ENCODE measurements around the gene CAMK1D. TPM values are rescaled to one million over a fixed set of nuclear protein-coding genes. Genes with fewer than 3 reads are reported as not detected.

Gene CAMK1D
- total RNA-seq, 3 donors from 2014 or later, result 4.4 to 17.3 (median 5.2) TPM

DNA sequence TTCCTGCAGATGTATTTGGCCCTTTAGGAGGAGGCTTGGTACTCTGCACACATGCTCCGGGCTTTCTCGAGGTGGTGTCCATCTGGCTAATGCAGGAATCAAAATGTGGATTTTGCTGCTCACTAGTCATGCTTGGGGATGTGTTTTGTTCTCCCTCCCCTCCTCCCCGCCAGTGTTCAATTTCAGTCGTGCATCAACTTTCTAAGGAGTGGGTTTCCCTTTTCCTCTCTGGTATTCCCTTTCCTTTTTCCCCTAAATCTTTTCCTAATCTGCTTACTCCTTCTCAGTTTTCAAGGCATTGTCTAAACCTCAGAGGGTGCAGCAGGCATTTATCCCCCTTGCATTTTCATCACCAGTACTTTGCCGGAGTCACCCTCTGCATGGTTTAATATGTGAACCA, 450.4 kb downstream of the CAMK1D start:
- Histone ChIP-seq H3K36me3 (no peaks in the 10 kb centered on the region), H3K27me3 (no peaks in the 10 kb centered on the region), H3K9me3 (no peaks in the 10 kb centered on the region), H3K4me1 (no peaks in the 10 kb centered on the region), H3K27ac (no peak overlapping the region), H3K4me3 (no peak overlapping the region)
- DNase-seq (ENCODE audit: low spot score in 2 of 2), result no peak
- TF ChIP-seq, protein P1, sequence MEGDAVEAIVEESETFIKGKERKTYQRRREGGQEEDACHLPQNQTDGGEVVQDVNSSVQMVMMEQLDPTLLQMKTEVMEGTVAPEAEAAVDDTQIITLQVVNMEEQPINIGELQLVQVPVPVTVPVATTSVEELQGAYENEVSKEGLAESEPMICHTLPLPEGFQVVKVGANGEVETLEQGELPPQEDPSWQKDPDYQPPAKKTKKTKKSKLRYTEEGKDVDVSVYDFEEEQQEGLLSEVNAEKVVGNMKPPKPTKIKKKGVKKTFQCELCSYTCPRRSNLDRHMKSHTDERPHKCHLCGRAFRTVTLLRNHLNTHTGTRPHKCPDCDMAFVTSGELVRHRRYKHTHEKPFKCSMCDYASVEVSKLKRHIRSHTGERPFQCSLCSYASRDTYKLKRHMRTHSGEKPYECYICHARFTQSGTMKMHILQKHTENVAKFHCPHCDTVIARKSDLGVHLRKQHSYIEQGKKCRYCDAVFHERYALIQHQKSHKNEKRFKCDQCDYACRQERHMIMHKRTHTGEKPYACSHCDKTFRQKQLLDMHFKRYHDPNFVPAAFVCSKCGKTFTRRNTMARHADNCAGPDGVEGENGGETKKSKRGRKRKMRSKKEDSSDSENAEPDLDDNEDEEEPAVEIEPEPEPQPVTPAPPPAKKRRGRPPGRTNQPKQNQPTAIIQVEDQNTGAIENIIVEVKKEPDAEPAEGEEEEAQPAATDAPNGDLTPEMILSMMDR (IDR thresholded peaks at IDR 0.05), result no peak
- no peak for TF ChIP-seq POLR2AphosphoS5 (IDR thresholded peaks at IDR 0.05)
- no peak for TF ChIP-seq POLR2A (IDR thresholded peaks at IDR 0.05)
- intact Hi-C loops (cut with DNase I; ENCODE audit: low total_unique reads), result no loop called here

DNA sequence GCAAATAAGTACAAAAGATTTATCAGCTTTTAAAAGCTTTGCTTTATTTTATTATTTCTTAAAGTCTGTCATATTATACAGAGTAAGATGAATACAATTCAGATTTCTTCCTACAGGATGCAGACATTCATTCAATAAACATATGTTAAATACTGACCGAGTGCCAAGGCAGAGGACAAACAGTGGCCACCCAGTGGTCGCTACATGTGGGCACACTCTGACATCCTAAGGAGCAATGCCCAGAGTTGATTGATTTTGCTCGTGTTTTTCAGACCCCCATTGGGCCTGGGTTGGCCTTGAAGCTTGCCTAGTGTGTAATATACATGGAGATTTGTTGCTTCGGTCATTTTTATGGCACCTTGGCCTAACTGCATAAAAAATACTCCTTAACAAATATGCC, 451.0 kb downstream of the CAMK1D start:
- H3K4me1 ChIP-seq, result no peaks in the 10 kb centered on the region
- DNase-seq (ENCODE audit: low spot score in 2 of 2), result no peak
- no peaks in the 10 kb centered on the region for H3K36me3 ChIP-seq
- no peak overlapping the region for H3K4me3 ChIP-seq
- TF ChIP-seq POLR2A (IDR thresholded peaks at IDR 0.05) (no peak), POLR2AphosphoS5 (IDR thresholded peaks at IDR 0.05) (no peak)
- TF ChIP-seq, protein P1 (IDR thresholded peaks at IDR 0.05), result no peak
- no peaks in the 10 kb centered on the region for H3K27me3 ChIP-seq
- intact Hi-C loops (cut with DNase I; ENCODE audit: low total_unique reads), result no loop called here
- H3K9me3 ChIP-seq, result no peaks in the 10 kb centered on the region
- H3K27ac ChIP-seq, result no peak overlapping the region

DNA sequence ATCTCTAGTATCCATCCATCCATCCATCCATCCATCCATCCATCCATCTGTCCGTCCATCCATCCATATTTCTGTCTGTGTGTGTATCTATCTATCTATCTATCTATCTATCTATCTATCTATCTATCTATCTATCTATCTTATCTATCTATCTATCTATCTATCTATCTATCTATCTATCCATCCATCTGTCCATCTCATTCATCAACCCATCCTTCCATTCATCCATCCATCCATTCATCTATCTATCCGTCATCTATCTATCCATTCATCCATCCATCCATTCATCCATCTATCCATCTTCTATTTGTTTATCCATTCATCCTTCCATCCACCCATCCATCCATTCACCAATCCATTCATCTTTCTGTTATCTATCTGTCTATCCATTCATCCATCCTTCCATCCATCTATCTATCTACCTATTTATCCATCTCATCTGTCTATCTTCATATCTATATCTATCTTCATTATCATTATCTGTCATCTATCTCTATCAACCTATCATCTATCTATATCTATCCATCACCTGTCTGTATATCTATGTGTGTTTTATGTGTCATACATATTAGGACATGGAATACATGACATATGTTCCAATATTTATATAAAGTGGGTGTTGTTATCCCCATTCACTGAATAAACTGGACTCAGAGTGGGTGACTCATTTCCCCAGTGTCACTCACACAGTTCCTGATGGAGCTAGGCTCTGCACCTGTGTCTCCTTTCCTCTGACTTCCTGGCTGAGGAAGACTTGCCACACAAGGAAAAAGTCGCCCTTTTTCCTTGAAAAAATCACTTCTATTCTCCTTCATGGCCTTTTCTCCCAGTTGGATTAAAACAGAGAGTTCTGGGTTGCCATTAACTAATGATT, 452.1 kb downstream of the CAMK1D start:
- no peak for TF ChIP-seq POLR2A (IDR thresholded peaks at IDR 0.05)
- TF ChIP-seq, protein P1 (IDR thresholded peaks at IDR 0.05), result no peak
- no peak for TF ChIP-seq POLR2AphosphoS5 (IDR thresholded peaks at IDR 0.05)
- no peaks in the 10 kb centered on the region for H3K4me1 ChIP-seq
- no peaks in the 10 kb centered on the region for H3K9me3 ChIP-seq
- H3K27ac ChIP-seq, result no peak overlapping the region
- H3K27me3 ChIP-seq, result no peaks in the 10 kb centered on the region
- no peak for DNase-seq (ENCODE audit: low spot score in 2 of 2)
- intact Hi-C loops (cut with DNase I; ENCODE audit: low total_unique reads), result no loop called here
- no peak overlapping the region for H3K4me3 ChIP-seq
- H3K36me3 ChIP-seq, result no peaks in the 10 kb centered on the region

DNA sequence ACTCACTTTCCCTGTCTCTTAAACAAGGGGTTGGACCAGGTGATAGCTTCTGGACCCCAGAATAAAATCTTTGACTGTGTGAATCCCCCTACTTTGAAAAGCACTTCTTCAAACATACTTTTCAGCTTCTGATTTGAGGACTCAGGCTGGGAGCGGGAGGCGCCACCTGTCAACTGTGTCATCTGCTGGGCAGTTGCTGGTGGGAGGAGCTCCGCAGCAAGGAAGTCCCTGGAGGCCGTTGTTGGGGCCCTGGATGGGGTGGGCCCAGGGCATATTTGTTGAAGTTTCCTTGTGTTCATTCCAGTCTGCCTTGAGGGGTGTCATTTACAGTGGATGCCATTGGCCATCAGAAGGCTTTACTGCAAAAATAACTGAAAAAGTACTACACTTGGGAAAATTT, 454.4 kb downstream of the CAMK1D start:
- TF ChIP-seq, protein P1 (IDR thresholded peaks at IDR 0.05), result no peak
- TF ChIP-seq POLR2AphosphoS5 (IDR thresholded peaks at IDR 0.05), result no peak

DNA sequence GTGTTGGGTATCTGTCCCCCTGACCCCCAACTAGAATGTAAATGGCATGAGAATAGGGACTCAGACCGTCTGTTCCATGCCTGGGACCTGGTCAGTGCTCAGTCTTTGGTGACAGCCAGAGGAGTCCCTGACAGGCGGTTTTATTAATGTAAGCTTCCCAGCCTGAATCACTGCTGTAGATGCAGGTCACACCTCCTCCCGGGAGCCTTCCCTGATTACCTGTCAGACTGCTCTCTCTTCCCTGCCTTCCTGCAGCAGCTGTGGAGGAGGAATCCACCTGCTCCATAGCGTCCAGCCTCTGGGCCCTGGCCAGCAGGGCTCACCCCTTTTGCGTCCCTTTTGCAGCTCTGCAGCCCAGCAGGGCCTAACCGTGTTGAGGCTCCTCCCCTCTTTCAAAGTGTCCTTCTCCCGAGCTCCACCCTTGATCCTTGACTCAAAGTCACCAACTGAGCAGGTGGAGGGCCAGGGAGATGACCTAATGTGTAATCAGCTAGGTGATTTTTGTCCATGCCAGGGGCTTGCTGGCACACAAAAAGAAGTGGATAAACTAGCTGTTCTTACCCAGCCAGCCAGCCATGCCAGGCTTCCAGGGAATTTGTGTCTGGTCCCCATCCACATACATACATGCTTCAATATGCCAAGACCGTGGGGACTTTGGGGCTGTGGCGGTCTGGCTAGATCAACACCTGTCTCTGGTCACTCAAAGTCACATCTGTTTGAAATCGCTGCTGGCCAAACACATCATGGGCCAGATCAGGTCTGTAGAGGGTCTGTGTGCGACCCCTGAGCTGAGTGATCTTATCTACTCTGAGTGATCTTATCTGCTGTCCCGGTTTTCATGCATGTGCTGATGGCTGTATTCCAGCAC, 457.1 kb downstream of the CAMK1D start:
- no peaks in the 10 kb centered on the region for H3K27me3 ChIP-seq
- no peak overlapping the region for H3K4me3 ChIP-seq
- no peak for DNase-seq (ENCODE audit: low spot score in 2 of 2)
- H3K4me1 ChIP-seq, result no peaks in the 10 kb centered on the region
- TF ChIP-seq, protein P1 (IDR thresholded peaks at IDR 0.05), result no peak
- TF ChIP-seq POLR2AphosphoS5 (IDR thresholded peaks at IDR 0.05), result no peak
- no peak for TF ChIP-seq POLR2A (IDR thresholded peaks at IDR 0.05)
- no peak overlapping the region for H3K27ac ChIP-seq
- H3K36me3 ChIP-seq, result no peaks in the 10 kb centered on the region
- no peaks in the 10 kb centered on the region for H3K9me3 ChIP-seq
- intact Hi-C loops (cut with DNase I; ENCODE audit: low total_unique reads), result no loop called here

More for the DNA sequence above, 454.4 kb downstream of the CAMK1D start:
- no peak overlapping the region for H3K4me3 ChIP-seq
- H3K36me3 ChIP-seq, result no peaks in the 10 kb centered on the region
- no peak for DNase-seq (ENCODE audit: low spot score in 2 of 2)
- H3K4me1 ChIP-seq, result no peaks in the 10 kb centered on the region
- no peak overlapping the region for H3K27ac ChIP-seq
- intact Hi-C loops (cut with DNase I; ENCODE audit: low total_unique reads), result no loop called here
- no peaks in the 10 kb centered on the region for H3K9me3 ChIP-seq
- no peaks in the 10 kb centered on the region for H3K27me3 ChIP-seq

Measured in breast epithelium (tissue), 4 donors.